ENCODE measurements around the gene PXT1. TPM values are rescaled to one million over a fixed set of nuclear protein-coding genes. Genes with fewer than 3 reads are reported as not detected.

PXT1 gene, protein sequence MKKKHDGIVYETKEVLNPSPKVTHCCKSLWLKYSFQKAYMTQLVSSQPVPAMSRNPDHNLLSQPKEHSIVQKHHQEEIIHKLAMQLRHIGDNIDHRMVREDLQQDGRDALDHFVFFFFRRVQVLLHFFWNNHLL
- polyA plus RNA-seq = 0.06 to 0.08 TPM (median 0.06 TPM) in 3 replicates
- polyA plus RNA-seq (2011; ENCODE audit: low read depth) = not detected
- 0.09 TPM in 1 of 2 replicates, not detected in the other for polyA plus RNA-seq (2011; cell fraction: cytosol; rRNA removed)
- not detected in 2 replicates for polyA plus RNA-seq (2011; cell fraction: nucleus; rRNA removed)
- 0.07 TPM in 1 of 2 replicates, not detected in the other for polyA plus RNA-seq (2012; ENCODE audit: low replicate concordance)
- 0.16 TPM in 1 of 3 replicates, not detected in the others for polyA minus RNA-seq
- not detected for polyA minus RNA-seq (2011; cell fraction: cytosol; rRNA and poly(A)+ RNA removed)
- polyA minus RNA-seq (2011; cell fraction: nucleus; rRNA and poly(A)+ RNA removed) = not detected in 2 replicates

DNA sequence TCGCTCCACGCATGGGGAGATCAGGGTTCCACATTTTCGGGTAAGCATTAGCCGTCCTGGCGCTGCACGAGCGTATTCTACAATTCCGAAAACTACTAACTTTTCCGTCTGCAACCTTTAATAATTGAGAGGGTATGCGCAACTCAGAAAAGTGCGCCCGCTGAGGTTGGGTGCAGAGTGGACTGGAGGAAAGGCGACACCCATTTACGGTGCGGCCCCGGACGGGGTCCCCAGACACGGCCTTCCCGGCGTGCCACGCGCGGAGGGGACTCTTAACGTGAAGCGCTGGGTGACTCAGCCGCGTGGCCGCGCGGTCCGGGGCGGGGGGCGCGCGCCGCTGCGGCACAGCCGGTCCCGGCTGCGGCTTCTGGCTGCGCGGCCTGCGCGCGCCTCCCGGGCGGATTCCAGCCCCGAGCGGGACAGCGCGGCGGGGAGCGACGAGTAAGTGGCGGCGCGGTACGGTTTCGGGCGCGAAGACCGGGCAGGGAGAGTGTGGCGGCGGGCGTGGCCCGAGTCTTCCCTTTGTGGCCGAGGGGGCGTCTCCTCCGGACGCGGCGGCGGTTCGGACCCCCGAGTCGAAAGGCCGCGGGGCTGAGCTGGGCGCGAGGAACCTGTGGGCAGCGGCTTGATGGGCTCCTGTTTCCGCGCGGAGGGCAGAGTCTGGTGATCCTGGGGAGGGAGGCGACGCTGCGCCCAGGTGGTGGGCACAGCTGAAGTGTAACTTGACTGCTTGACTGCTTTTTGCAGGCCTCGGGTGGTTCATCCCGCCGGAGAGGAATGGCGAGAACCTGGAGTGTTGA, at the start of gene PXT1, which contains the start of gene KCTD20:
PXT1 (minus strand) TSS at position 184 of the 800 bp plus-strand sequence. CDS start 16,772 bp downstream, outside the sequence.
KCTD20 (plus strand) TSS at position 330 of the 800 bp plus-strand sequence. CDS start 27,098 bp downstream, outside the sequence.
- Histone ChIP-seq H3K9me3 (ENCODE audit: control insufficient read depth, low read depth, low read length) (no peaks in the 10 kb centered on the region), H2AFZ (ENCODE audit: control insufficient read depth, low read length) (peak within 1 kb of the TSS; percentile 88), H3K4me3 (ENCODE audit: control insufficient read depth in 2 of 3, extremely low read depth in 1 of 3, insufficient read depth in 2 of 3, low read depth in 1 of 3, low read length in 3 of 3) (peak within 1 kb of the TSS; percentile 68 to 96 (median 96)), H3K9ac (ENCODE audit: control insufficient read depth, extremely low read depth, insufficient read depth, low read length) (peak within 1 kb of the TSS; percentile 93), H3K27ac (ENCODE audit: control insufficient read depth, insufficient read depth, low read length) (peak within 1 kb of the TSS; percentile 89), H4K20me1 (ENCODE audit: control insufficient read depth, extremely low read depth, insufficient read depth, low read length) (no peaks in the 10 kb centered on the region), H3K4me2 (ENCODE audit: control insufficient read depth, extremely low read depth, insufficient read depth, low read depth, low read length) (peak within 1 kb of the TSS; percentile 99), H3K4me1 (ENCODE audit: control insufficient read depth, extremely low read depth, insufficient read depth, low read length) (peaks cover 32% of the 10 kb centered on the region), H3K79me2 (ENCODE audit: control insufficient read depth, insufficient read depth, low read length) (peaks cover 34% of the 10 kb centered on the region), H3K36me3 (ENCODE audit: control insufficient read depth in 2 of 2, extremely low read depth in 1 of 2, insufficient read depth in 2 of 2, low read length in 2 of 2) (no peaks in the 10 kb centered on the region), H3K9me1 (ENCODE audit: control insufficient read depth, extremely low read depth, insufficient read depth, low read length) (peaks cover 3% of the 10 kb centered on the region), H3K27me3 (ENCODE audit: control insufficient read depth, extremely low read depth, insufficient read depth, low read length) (no peaks in the 10 kb centered on the region)
- dilution Hi-C loops (cut with MboI; ENCODE audit: extremely low pct_ligation_motif_present, low sequenced_read_pairs) = no loop called here
- peak; percentile 28 for DNase-seq (ENCODE audit: low read depth, low spot score)
- TF ChIP-seq, protein P1, sequence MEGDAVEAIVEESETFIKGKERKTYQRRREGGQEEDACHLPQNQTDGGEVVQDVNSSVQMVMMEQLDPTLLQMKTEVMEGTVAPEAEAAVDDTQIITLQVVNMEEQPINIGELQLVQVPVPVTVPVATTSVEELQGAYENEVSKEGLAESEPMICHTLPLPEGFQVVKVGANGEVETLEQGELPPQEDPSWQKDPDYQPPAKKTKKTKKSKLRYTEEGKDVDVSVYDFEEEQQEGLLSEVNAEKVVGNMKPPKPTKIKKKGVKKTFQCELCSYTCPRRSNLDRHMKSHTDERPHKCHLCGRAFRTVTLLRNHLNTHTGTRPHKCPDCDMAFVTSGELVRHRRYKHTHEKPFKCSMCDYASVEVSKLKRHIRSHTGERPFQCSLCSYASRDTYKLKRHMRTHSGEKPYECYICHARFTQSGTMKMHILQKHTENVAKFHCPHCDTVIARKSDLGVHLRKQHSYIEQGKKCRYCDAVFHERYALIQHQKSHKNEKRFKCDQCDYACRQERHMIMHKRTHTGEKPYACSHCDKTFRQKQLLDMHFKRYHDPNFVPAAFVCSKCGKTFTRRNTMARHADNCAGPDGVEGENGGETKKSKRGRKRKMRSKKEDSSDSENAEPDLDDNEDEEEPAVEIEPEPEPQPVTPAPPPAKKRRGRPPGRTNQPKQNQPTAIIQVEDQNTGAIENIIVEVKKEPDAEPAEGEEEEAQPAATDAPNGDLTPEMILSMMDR (optimal IDR thresholded peaks at IDR 0.05 in 1 of 3, IDR thresholded peaks at IDR 0.05 in 1 of 3, conservative IDR thresholded peaks at IDR 0.05 in 1 of 3; ENCODE audit: extremely low read depth in 1 of 3, insufficient read depth in 2 of 3, low read length in 3 of 3) = no peak
- TF ChIP-seq EZH2 (IDR thresholded peaks at IDR 0.05; ENCODE audit: low read length) = no peak
- FAIRE-seq = no peak

DNA sequence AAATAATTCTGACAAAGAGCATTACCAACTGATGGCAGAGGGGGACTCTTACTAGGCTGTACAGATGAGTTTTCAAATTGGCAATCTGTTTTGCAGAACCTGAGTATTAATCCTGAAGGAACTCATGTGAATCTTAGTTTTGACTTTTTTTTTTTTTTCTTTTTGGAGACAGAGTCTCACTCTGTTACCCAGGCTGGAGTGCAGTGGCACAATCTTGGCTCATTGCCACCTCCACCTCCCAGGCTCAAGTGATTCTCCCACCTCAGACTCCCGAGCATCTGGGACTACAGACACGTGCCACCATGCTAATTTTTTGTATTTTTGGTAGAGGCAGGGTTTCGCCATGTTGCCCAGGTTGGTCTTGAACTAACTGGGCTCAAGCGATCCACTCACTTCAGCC, 49.4 kb upstream of the PXT1 start:
- Histone ChIP-seq H4K20me1 (ENCODE audit: control insufficient read depth, extremely low read depth, insufficient read depth, low read length) (no peaks in the 10 kb centered on the region), H3K36me3 (ENCODE audit: control insufficient read depth in 2 of 2, extremely low read depth in 1 of 2, insufficient read depth in 2 of 2, low read length in 2 of 2) (peaks cover 9 to 13% of the 10 kb centered on the region in 2 experiments), H3K4me1 (ENCODE audit: control insufficient read depth, extremely low read depth, insufficient read depth, low read length) (no peaks in the 10 kb centered on the region), H3K9me1 (ENCODE audit: control insufficient read depth, extremely low read depth, insufficient read depth, low read length) (peaks cover 2% of the 10 kb centered on the region), H3K9ac (ENCODE audit: control insufficient read depth, extremely low read depth, insufficient read depth, low read length) (no peak overlapping the region), H2AFZ (ENCODE audit: control insufficient read depth, low read length) (no peak overlapping the region), H3K27me3 (ENCODE audit: control insufficient read depth, extremely low read depth, insufficient read depth, low read length) (no peaks in the 10 kb centered on the region), H3K79me2 (ENCODE audit: control insufficient read depth, insufficient read depth, low read length) (no peaks in the 10 kb centered on the region), H3K27ac (ENCODE audit: control insufficient read depth, insufficient read depth, low read length) (no peak overlapping the region), H3K4me2 (ENCODE audit: control insufficient read depth, extremely low read depth, insufficient read depth, low read depth, low read length) (no peak overlapping the region), H3K9me3 (ENCODE audit: control insufficient read depth, low read depth, low read length) (no peaks in the 10 kb centered on the region), H3K4me3 (ENCODE audit: control insufficient read depth in 2 of 3, extremely low read depth in 1 of 3, insufficient read depth in 2 of 3, low read depth in 1 of 3, low read length in 3 of 3) (no peak overlapping the region)
- no peak for DNase-seq (ENCODE audit: low read depth, low spot score)
- dilution Hi-C loops (cut with MboI; ENCODE audit: extremely low pct_ligation_motif_present, low sequenced_read_pairs) = no loop called here
- no peak for FAIRE-seq
- TF ChIP-seq EZH2 (IDR thresholded peaks at IDR 0.05; ENCODE audit: low read length) = no peak
- TF ChIP-seq, protein P1 (optimal IDR thresholded peaks at IDR 0.05 in 1 of 3, IDR thresholded peaks at IDR 0.05 in 1 of 3, conservative IDR thresholded peaks at IDR 0.05 in 1 of 3; ENCODE audit: extremely low read depth in 1 of 3, insufficient read depth in 2 of 3, low read length in 3 of 3) = no peak

Data from keratinocyte (primary cell).